ENCODE results near the gene TBXAS1.

Gene TBXAS1

GRCh38 chr7:139860090-139860775 is 31.2 kb downstream of the TBXAS1 start:
- Histone ChIP-seq H3K27me3 (ENCODE audit: control insufficient read depth, insufficient read depth, low read length) (no peaks in the 10 kb centered on the region), H3K9ac (ENCODE audit: low read length) (no peak overlapping the region), H3K4me3 (ENCODE audit: low read length) (no peak overlapping the region), H3K27ac (ENCODE audit: low read length) (no peak overlapping the region), H3K4me1 (ENCODE audit: control insufficient read depth, low read depth, low read length) (no peaks in the 10 kb centered on the region), H3K36me3 (ENCODE audit: control insufficient read depth, low read depth, low read length) (no peaks in the 10 kb centered on the region), H3K9me3 (ENCODE audit: control insufficient read depth, low read depth, low read length) (no peaks in the 10 kb centered on the region)

- H3K27ac ChIP-seq (ENCODE audit: low read length) = no peak overlapping the region
- H3K9ac ChIP-seq (ENCODE audit: low read length) = no peak overlapping the region
- H3K9me3 ChIP-seq (ENCODE audit: control insufficient read depth, low read depth, low read length) = no peaks in the 10 kb centered on the region
- H3K4me1 ChIP-seq (ENCODE audit: control insufficient read depth, low read depth, low read length) = no peaks in the 10 kb centered on the region
- no peaks in the 10 kb centered on the region for H3K27me3 ChIP-seq (ENCODE audit: control insufficient read depth, insufficient read depth, low read length)
- no peak overlapping the region for H3K4me3 ChIP-seq (ENCODE audit: low read length)
- no peaks in the 10 kb centered on the region for H3K36me3 ChIP-seq (ENCODE audit: control insufficient read depth, low read depth, low read length)
These were observed 32.7 kb downstream of the TBXAS1 start for GRCh38 chr7:139861803-139862202.

- H3K36me3 ChIP-seq (ENCODE audit: control insufficient read depth, low read depth, low read length) = no peaks in the 10 kb centered on the region
- H3K4me3 ChIP-seq (ENCODE audit: low read length) = no peak overlapping the region
- H3K27ac ChIP-seq (ENCODE audit: low read length) = no peak overlapping the region
- no peaks in the 10 kb centered on the region for H3K9me3 ChIP-seq (ENCODE audit: control insufficient read depth, low read depth, low read length)
- no peaks in the 10 kb centered on the region for H3K4me1 ChIP-seq (ENCODE audit: control insufficient read depth, low read depth, low read length)
- H3K27me3 ChIP-seq (ENCODE audit: control insufficient read depth, insufficient read depth, low read length) = no peaks in the 10 kb centered on the region
- no peak overlapping the region for H3K9ac ChIP-seq (ENCODE audit: low read length)
These were observed 37.2 kb downstream of the TBXAS1 start for GRCh38 chr7:139866047-139866837.

- Histone ChIP-seq H3K36me3 (ENCODE audit: control insufficient read depth, low read depth, low read length) (no peaks in the 10 kb centered on the region), H3K4me1 (ENCODE audit: control insufficient read depth, low read depth, low read length) (no peaks in the 10 kb centered on the region), H3K9ac (ENCODE audit: low read length) (no peak overlapping the region), H3K27me3 (ENCODE audit: control insufficient read depth, insufficient read depth, low read length) (no peaks in the 10 kb centered on the region), H3K27ac (ENCODE audit: low read length) (no peak overlapping the region), H3K4me3 (ENCODE audit: low read length) (no peak overlapping the region), H3K9me3 (ENCODE audit: control insufficient read depth, low read depth, low read length) (no peaks in the 10 kb centered on the region)
These were observed 38.8 kb downstream of the TBXAS1 start for GRCh38 chr7:139867847-139868246.

- Histone ChIP-seq H3K27me3 (ENCODE audit: control insufficient read depth, insufficient read depth, low read length) (no peaks in the 10 kb centered on the region), H3K4me3 (ENCODE audit: low read length) (no peak overlapping the region), H3K4me1 (ENCODE audit: control insufficient read depth, low read depth, low read length) (no peaks in the 10 kb centered on the region), H3K27ac (ENCODE audit: low read length) (no peak overlapping the region), H3K9ac (ENCODE audit: low read length) (no peak overlapping the region), H3K9me3 (ENCODE audit: control insufficient read depth, low read depth, low read length) (no peaks in the 10 kb centered on the region), H3K36me3 (ENCODE audit: control insufficient read depth, low read depth, low read length) (no peaks in the 10 kb centered on the region)
These were observed 40.8 kb downstream of the TBXAS1 start for GRCh38 chr7:139869886-139870285.

- Histone ChIP-seq H3K9me3 (ENCODE audit: control insufficient read depth, low read depth, low read length) (no peaks in the 10 kb centered on the region), H3K27ac (ENCODE audit: low read length) (no peak overlapping the region), H3K27me3 (ENCODE audit: control insufficient read depth, insufficient read depth, low read length) (no peaks in the 10 kb centered on the region), H3K36me3 (ENCODE audit: control insufficient read depth, low read depth, low read length) (no peaks in the 10 kb centered on the region), H3K9ac (ENCODE audit: low read length) (no peak overlapping the region), H3K4me3 (ENCODE audit: low read length) (no peak overlapping the region), H3K4me1 (ENCODE audit: control insufficient read depth, low read depth, low read length) (no peaks in the 10 kb centered on the region)
These were observed 41.3 kb downstream of the TBXAS1 start for GRCh38 chr7:139870380-139870779.

- Histone ChIP-seq H3K9me3 (ENCODE audit: control insufficient read depth, low read depth, low read length) (no peaks in the 10 kb centered on the region), H3K4me1 (ENCODE audit: control insufficient read depth, low read depth, low read length) (no peaks in the 10 kb centered on the region), H3K27me3 (ENCODE audit: control insufficient read depth, insufficient read depth, low read length) (no peaks in the 10 kb centered on the region), H3K9ac (ENCODE audit: low read length) (no peak overlapping the region), H3K4me3 (ENCODE audit: low read length) (no peak overlapping the region), H3K27ac (ENCODE audit: low read length) (no peak overlapping the region), H3K36me3 (ENCODE audit: control insufficient read depth, low read depth, low read length) (no peaks in the 10 kb centered on the region)
These were observed 42.3 kb downstream of the TBXAS1 start for GRCh38 chr7:139871331-139871730.

GRCh38 chr7:139871820-139872219 is 42.8 kb downstream of the TBXAS1 start:
- Histone ChIP-seq H3K27ac (ENCODE audit: low read length) (no peak overlapping the region), H3K4me1 (ENCODE audit: control insufficient read depth, low read depth, low read length) (no peaks in the 10 kb centered on the region), H3K9me3 (ENCODE audit: control insufficient read depth, low read depth, low read length) (no peaks in the 10 kb centered on the region), H3K9ac (ENCODE audit: low read length) (no peak overlapping the region), H3K4me3 (ENCODE audit: low read length) (no peak overlapping the region), H3K27me3 (ENCODE audit: control insufficient read depth, insufficient read depth, low read length) (no peaks in the 10 kb centered on the region), H3K36me3 (ENCODE audit: control insufficient read depth, low read depth, low read length) (no peaks in the 10 kb centered on the region)

- Histone ChIP-seq H3K27ac (ENCODE audit: low read length) (no peak overlapping the region), H3K36me3 (ENCODE audit: control insufficient read depth, low read depth, low read length) (no peaks in the 10 kb centered on the region), H3K9ac (ENCODE audit: low read length) (no peak overlapping the region), H3K9me3 (ENCODE audit: control insufficient read depth, low read depth, low read length) (no peaks in the 10 kb centered on the region), H3K4me3 (ENCODE audit: low read length) (no peak overlapping the region), H3K27me3 (ENCODE audit: control insufficient read depth, insufficient read depth, low read length) (no peaks in the 10 kb centered on the region), H3K4me1 (ENCODE audit: control insufficient read depth, low read depth, low read length) (no peaks in the 10 kb centered on the region)
These were observed 44.7 kb downstream of the TBXAS1 start for GRCh38 chr7:139873593-139874301.

GRCh38 chr7:139874302-139874629 is 45.2 kb downstream of the TBXAS1 start:
- no peak overlapping the region for H3K27ac ChIP-seq (ENCODE audit: low read length)
- H3K9ac ChIP-seq (ENCODE audit: low read length) = no peak overlapping the region
- no peak overlapping the region for H3K4me3 ChIP-seq (ENCODE audit: low read length)
- no peaks in the 10 kb centered on the region for H3K9me3 ChIP-seq (ENCODE audit: control insufficient read depth, low read depth, low read length)
- no peaks in the 10 kb centered on the region for H3K4me1 ChIP-seq (ENCODE audit: control insufficient read depth, low read depth, low read length)
- no peaks in the 10 kb centered on the region for H3K27me3 ChIP-seq (ENCODE audit: control insufficient read depth, insufficient read depth, low read length)
- H3K36me3 ChIP-seq (ENCODE audit: control insufficient read depth, low read depth, low read length) = no peaks in the 10 kb centered on the region

GRCh38 chr7:139875821-139876241 is 46.8 kb downstream of the TBXAS1 start:
- H3K27ac ChIP-seq (ENCODE audit: low read length) = no peak overlapping the region
- H3K27me3 ChIP-seq (ENCODE audit: control insufficient read depth, insufficient read depth, low read length) = no peaks in the 10 kb centered on the region
- no peak overlapping the region for H3K4me3 ChIP-seq (ENCODE audit: low read length)
- no peak overlapping the region for H3K9ac ChIP-seq (ENCODE audit: low read length)
- no peaks in the 10 kb centered on the region for H3K4me1 ChIP-seq (ENCODE audit: control insufficient read depth, low read depth, low read length)
- no peaks in the 10 kb centered on the region for H3K36me3 ChIP-seq (ENCODE audit: control insufficient read depth, low read depth, low read length)
- no peaks in the 10 kb centered on the region for H3K9me3 ChIP-seq (ENCODE audit: control insufficient read depth, low read depth, low read length)

Data from iPS-18a (cell line).